OCI-LY7 (cell line): ENCODE results near the gene FBXL22.

Experiments used
- EZH2phosphoT487 ChIP-seq: fragments of 200-600 bp; sonication (generic); IDR thresholded peaks from 2 replicates; pipeline ENCODE4 v1.6.1; 2018; ENCODE audit warnings: low read depth, borderline replicate concordance, mild to moderate bottlenecking, mixed run types, antibody characterized with exemption, low read length, moderate library complexity, mixed read lengths
- TF ChIP-seq, protein P1 (sequence below): fragments of 200-600 bp; sonication (generic); conservative IDR thresholded peaks from 2 replicates; pipeline ENCODE4 v1.5.1; 2014; ENCODE audit warnings: mild to moderate bottlenecking, antibody characterized with exemption, low read length, moderate library complexity, mixed read lengths

- TF ChIP-seq, protein P1, sequence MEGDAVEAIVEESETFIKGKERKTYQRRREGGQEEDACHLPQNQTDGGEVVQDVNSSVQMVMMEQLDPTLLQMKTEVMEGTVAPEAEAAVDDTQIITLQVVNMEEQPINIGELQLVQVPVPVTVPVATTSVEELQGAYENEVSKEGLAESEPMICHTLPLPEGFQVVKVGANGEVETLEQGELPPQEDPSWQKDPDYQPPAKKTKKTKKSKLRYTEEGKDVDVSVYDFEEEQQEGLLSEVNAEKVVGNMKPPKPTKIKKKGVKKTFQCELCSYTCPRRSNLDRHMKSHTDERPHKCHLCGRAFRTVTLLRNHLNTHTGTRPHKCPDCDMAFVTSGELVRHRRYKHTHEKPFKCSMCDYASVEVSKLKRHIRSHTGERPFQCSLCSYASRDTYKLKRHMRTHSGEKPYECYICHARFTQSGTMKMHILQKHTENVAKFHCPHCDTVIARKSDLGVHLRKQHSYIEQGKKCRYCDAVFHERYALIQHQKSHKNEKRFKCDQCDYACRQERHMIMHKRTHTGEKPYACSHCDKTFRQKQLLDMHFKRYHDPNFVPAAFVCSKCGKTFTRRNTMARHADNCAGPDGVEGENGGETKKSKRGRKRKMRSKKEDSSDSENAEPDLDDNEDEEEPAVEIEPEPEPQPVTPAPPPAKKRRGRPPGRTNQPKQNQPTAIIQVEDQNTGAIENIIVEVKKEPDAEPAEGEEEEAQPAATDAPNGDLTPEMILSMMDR = no peak
- TF ChIP-seq EZH2phosphoT487 = no peak
Measured at GRCh38 chr15:63626955-63627354, 29.8 kb downstream of the FBXL22 start.
